Measurements from ENCODE around the gene TAF1. TPM values are rescaled to one million over a fixed set of nuclear protein-coding genes. Genes with fewer than 3 reads are reported as not detected.
"Not testable (repeated sequence)": the region's sequence is repeated elsewhere in the genome, so short reads cannot be mapped to it uniquely, and the experiment has no call there.

Gene TAF1
- total RNA-seq, 1 experiment from 2014 or later = 6.6 TPM

DNA sequence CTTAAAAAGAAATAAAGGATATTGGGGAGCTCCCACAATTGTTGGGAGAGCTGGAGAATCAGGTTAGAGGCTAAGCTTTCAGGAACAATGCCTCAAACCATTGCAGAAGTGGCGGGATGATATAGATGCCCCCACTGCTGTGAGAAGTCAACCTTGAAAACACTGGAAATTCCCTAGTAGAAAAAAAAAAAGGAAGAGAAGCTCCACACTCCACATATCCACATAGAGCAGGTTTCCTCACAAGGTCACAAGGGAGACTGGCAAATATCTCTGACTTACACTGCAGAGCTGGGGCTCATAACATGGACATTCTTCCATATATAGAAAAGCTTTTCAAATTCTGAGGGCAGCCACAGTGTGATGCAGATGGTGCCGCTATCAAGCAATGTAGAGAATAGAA is 144.0 kb downstream of the TAF1 start:
- Histone ChIP-seq H3K27me3 (ENCODE audit: control insufficient read depth, insufficient read depth, low read length) (no peaks in the 10 kb centered on the region), H3K36me3 (replicated peaks; ENCODE audit: control insufficient read depth, insufficient read depth, low read length) (no peaks in the 10 kb centered on the region), H3K4me3 (ENCODE audit: insufficient read depth, low read depth, low read length) (no peak overlapping the region)
- DNase-seq = no peak

- not testable (repeated sequence) for H3K36me3 ChIP-seq (replicated peaks; ENCODE audit: control insufficient read depth, insufficient read depth, low read length); H3K27me3 ChIP-seq (ENCODE audit: control insufficient read depth, insufficient read depth, low read length); H3K4me3 ChIP-seq (ENCODE audit: insufficient read depth, low read depth, low read length); DNase-seq
Observed at GRCh38 chrX:71513731-71514130, 147.6 kb downstream of the TAF1 start.

DNA sequence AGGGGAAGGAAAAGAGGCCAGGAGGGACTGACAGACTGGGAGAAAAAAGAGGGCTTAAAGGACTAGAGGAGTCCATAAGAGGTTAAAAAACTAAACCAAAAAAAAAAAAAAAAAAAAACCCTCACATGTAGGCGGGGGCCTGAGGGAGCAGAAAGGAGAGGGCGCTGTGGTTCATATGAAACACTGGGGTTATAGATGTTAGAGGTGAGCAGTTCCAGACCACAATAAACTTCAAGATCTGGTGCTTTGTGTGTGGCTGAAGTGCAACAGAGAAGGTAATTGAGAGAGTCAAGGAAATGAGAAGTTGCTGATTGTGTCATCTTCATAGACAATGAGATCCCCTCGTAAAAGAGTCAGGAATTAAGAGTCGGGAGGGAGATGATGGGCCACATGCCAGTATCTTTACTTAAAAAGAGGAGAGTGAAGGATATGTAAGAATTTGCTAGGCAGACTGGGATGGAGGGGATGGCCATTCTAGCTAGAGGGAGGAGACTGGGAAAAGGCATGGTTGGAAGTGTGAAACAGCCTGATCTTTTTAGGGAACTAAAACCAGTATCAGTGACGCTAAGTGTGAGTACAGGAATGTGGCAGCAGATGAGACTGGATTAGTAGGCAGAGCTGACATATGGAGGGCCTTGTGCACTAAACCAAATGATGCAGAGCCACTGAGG is 148.3 kb downstream of the TAF1 start:
- no peaks in the 10 kb centered on the region for H3K27me3 ChIP-seq (ENCODE audit: control insufficient read depth, insufficient read depth, low read length)
- H3K36me3 ChIP-seq (replicated peaks; ENCODE audit: control insufficient read depth, insufficient read depth, low read length) = no peaks in the 10 kb centered on the region
- DNase-seq = no peak
- no peak overlapping the region for H3K4me3 ChIP-seq (ENCODE audit: insufficient read depth, low read depth, low read length)

DNA sequence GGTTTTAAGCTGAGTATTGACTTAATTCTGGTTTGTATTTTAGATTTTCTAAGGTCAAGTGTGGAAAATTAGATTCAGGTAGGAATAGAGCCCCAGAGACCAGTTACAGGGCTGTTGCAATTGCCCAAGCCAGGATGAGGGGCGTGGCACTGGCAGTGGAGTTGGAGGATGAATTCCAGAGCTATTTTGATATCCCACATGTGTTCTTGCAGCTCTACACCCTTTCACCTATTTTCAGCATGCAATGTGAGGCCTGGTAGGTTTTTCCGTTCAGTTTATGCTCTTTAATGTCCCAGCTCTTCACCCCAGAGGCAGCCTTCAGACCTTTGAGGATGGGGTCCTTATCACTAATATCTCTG is 148.9 kb downstream of the TAF1 start:
- Histone ChIP-seq H3K27me3 (ENCODE audit: control insufficient read depth, insufficient read depth, low read length) (no peaks in the 10 kb centered on the region), H3K36me3 (replicated peaks; ENCODE audit: control insufficient read depth, insufficient read depth, low read length) (no peaks in the 10 kb centered on the region), H3K4me3 (ENCODE audit: insufficient read depth, low read depth, low read length) (no peak overlapping the region)
- no peak for DNase-seq

Other genes with a start within 250 kb of the TAF1 start
- 19.0 and 24.1 TPM in 2 replicates for gene MED12, start 247.8 kb upstream of the TAF1 start, total RNA-seq (2014; rRNA removed; shearing (Covaris generic))
- gene NLGN3, start 221.5 kb upstream of the TAF1 start, total RNA-seq (2014; rRNA removed; shearing (Covaris generic)) = 2.9 and 4.6 TPM in 2 replicates
- gene GJB1, start 143.1 kb upstream of the TAF1 start, total RNA-seq (2014; rRNA removed; shearing (Covaris generic)) = 0.10 TPM in 1 of 2 replicates, not detected in the other
- 46.4 and 48.9 TPM in 2 replicates for gene ZMYM3, start 112.2 kb upstream of the TAF1 start, total RNA-seq (2014; rRNA removed; shearing (Covaris generic))
- gene NONO, start 82.7 kb upstream of the TAF1 start, total RNA-seq (2014; rRNA removed; shearing (Covaris generic)) = 645 and 665 TPM in 2 replicates
- 0.66 and 4.2 TPM in 2 replicates for gene ITGB1BP2, start 64.6 kb upstream of the TAF1 start, total RNA-seq (2014; rRNA removed; shearing (Covaris generic))
- gene OGT, start 166.7 kb downstream of the TAF1 start, total RNA-seq (2014; rRNA removed; shearing (Covaris generic)) = 74.9 and 88.1 TPM in 2 replicates
- 0.55 and 1.1 TPM in 2 replicates for gene GCNA, start 212.1 kb downstream of the TAF1 start, total RNA-seq (2014; rRNA removed; shearing (Covaris generic))

Data from H7 (cell line).